ENCODE results near the gene TAF9.
"Not testable (repeated sequence)": the region's sequence is repeated elsewhere in the genome, so short reads cannot be mapped to it uniquely, and the experiment has no call there.

TAF9 gene, protein sequence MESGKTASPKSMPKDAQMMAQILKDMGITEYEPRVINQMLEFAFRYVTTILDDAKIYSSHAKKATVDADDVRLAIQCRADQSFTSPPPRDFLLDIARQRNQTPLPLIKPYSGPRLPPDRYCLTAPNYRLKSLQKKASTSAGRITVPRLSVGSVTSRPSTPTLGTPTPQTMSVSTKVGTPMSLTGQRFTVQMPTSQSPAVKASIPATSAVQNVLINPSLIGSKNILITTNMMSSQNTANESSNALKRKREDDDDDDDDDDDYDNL

DNA sequence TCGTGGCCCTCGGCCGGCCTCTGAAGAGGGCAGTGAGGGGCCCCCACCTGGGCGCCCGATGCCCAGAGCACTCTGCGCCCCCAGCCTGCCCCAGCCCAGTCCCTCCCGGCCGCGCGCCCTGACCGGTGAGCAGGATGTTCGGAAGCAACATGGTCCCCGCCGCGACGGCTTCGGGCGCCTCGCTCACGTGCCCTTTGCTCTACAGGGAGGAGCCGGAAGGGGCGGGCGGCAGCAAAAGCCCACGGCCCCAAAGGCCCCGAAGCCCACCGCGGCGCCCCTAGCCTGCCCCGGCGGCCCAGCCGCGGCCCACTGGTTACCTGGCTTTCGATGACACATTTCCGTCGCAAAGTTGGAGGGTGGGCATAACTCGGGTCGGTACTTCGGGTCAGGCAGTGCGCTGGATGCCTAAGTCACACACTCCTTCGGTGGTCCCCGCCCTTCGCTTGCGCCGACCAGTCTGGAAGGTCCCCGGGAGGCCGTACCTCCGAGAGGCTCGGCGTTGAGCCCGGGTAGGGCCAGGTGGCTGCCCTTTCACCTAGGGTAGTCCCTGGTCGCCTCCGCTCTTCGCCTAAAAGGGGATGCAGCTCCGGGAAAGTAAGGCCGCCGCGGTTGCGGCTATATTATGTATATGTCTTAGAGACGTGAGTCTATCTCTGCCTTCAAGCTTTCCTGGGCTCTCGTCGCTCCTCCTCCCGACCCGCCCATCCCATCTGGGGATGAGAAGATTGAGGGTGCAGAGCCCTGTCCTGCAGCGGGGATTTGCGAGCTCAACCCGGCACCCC lies at the start of gene TAF9, which contains the start of the genes AK6 and RAD17:
Gene TAF9, minus strand, starts transcription at position 181 of the 782 bp plus-strand sequence. CDS start 3,783 bp downstream, outside the sequence.
Gene AK6, minus strand, starts transcription at position 181 of the 782 bp plus-strand sequence. Its CDS starts 30 bp downstream, at position 151.
Gene RAD17, plus strand, starts transcription at position 479 of the 782 bp plus-strand sequence. CDS start 2,391 bp downstream, outside the sequence.
- H3K36me3 Mint-ChIP-seq = peaks cover 13% of the 10 kb centered on the region
- H3K27ac Mint-ChIP-seq = peak within 1 kb of the TSS; percentile 99
- no peaks in the 10 kb centered on the region for H3K9me3 Mint-ChIP-seq
- peak within 1 kb of the TSS; percentile 90 for H3K4me3 Mint-ChIP-seq
- no peaks in the 10 kb centered on the region for H3K27me3 Mint-ChIP-seq
- ATAC-seq (ENCODE audit: low read depth) = peak; percentile 88
- peak; percentile 93 to 98 for DNase-seq (ENCODE audit: low spot score in 2 of 2)
- peaks cover 18% of the 10 kb centered on the region for H3K4me1 Mint-ChIP-seq

DNA sequence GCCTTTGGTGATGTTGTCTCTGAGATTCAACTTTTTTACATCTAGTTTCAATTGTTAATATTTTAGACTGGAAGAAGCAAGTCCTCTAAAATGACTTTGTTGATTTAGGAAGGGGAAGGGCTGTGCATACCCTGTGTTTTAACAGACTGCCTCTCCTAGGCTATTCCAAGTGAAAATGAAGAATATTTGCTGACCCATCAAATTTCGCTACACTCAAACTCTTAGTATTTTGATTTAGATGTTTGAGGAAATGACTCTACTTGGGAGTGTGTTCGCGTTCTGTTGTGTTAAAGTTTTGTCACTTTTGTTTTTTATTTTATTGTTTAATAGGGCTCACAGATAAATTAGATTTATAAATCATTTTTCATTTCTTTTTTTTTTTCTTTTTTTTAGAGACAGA lies 49.2 kb upstream of the TAF9 start:
- H3K4me1 Mint-ChIP-seq = peaks cover 6% of the 10 kb centered on the region
- no peaks in the 10 kb centered on the region for H3K27me3 Mint-ChIP-seq
- H3K9me3 Mint-ChIP-seq = peaks cover 2% of the 10 kb centered on the region
- DNase-seq (ENCODE audit: low spot score in 2 of 2) (no peak), ATAC-seq (ENCODE audit: low read depth) (no peak)
- H3K4me3 Mint-ChIP-seq = no peak overlapping the region
- H3K36me3 Mint-ChIP-seq = peaks cover 12% of the 10 kb centered on the region
- H3K27ac Mint-ChIP-seq = no peak overlapping the region

DNA sequence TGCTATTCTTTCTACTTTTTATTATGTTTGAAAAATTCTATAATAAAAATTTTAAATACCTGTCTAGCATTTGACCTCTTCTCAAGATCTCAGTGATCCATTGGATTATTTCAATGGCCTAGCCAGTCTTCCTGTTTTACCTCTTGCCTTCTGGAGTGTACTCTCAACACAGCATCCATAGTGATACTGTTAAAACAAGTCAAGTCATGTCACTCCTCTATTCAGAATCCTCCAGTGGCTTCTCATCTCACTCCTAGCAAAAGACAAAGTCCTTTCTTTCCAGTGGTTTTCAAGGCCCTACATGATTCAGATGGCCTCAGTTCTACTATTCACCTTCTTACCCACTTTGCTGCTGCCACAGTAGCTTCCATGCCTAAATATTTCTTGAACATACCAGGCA lies 47.4 kb upstream of the TAF9 start:
- Mint-ChIP-seq H3K4me3 (no peak overlapping the region), H3K36me3 (peaks cover 7% of the 10 kb centered on the region), H3K27ac (no peak overlapping the region), H3K27me3 (no peaks in the 10 kb centered on the region), H3K4me1 (peaks cover 6% of the 10 kb centered on the region), H3K9me3 (no peaks in the 10 kb centered on the region)
- no peak for DNase-seq (ENCODE audit: low spot score in 2 of 2)
- ATAC-seq (ENCODE audit: low read depth) = no peak

DNA sequence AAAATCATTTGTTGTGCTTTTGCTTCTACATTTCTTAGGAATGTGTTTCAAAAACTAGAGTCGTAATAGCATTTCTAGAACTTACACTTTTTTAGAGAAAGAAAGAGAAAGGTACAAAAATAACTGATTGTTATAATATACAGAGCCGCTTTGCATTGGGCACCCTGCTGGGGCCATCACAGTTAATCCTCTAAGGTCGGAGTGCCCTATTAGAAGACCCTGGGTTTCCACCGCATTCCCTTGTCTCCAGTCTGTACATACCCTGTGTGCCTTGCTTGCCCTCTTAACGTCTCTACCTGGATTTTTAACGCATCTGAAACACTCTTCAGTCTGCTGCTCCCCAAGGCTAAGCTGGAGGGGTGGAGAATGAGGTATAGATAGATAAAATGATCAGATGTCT lies 46.9 kb upstream of the TAF9 start:
- Mint-ChIP-seq H3K27me3 (no peaks in the 10 kb centered on the region), H3K36me3 (peaks cover 12% of the 10 kb centered on the region), H3K27ac (no peak overlapping the region), H3K4me3 (peak overlapping the region; percentile 81), H3K4me1 (peaks cover 6% of the 10 kb centered on the region), H3K9me3 (no peaks in the 10 kb centered on the region)
- DNase-seq (ENCODE audit: low spot score in 2 of 2) (no peak), ATAC-seq (ENCODE audit: low read depth) (no peak)

DNA sequence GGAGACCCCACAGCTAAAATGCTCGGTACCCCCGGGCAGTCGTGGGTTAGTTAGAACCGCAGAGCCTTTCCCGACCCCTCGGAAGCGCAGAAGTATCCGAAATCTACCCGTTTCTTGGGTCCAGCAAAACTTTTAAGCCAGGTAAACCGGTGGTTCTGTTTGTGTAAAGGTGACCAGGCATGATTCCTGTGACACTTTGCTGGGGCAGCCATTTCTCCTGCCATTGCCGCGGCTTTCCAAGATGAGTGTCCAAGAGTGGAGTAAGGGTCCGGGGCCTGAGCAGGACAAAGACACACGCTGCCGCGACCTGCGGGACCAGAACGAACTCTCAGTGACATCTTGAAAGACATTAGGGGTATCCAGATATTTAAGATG lies 46.3 kb upstream of the TAF9 start:
- H3K9me3 Mint-ChIP-seq = no peaks in the 10 kb centered on the region
- peaks cover 12% of the 10 kb centered on the region for H3K36me3 Mint-ChIP-seq
- H3K27me3 Mint-ChIP-seq = no peaks in the 10 kb centered on the region
- H3K4me3 Mint-ChIP-seq = peak overlapping the region; percentile 81
- DNase-seq (ENCODE audit: low spot score in 2 of 2) (no peak), ATAC-seq (ENCODE audit: low read depth) (no peak)
- H3K27ac Mint-ChIP-seq = no peak overlapping the region
- peaks cover 6% of the 10 kb centered on the region for H3K4me1 Mint-ChIP-seq

DNA sequence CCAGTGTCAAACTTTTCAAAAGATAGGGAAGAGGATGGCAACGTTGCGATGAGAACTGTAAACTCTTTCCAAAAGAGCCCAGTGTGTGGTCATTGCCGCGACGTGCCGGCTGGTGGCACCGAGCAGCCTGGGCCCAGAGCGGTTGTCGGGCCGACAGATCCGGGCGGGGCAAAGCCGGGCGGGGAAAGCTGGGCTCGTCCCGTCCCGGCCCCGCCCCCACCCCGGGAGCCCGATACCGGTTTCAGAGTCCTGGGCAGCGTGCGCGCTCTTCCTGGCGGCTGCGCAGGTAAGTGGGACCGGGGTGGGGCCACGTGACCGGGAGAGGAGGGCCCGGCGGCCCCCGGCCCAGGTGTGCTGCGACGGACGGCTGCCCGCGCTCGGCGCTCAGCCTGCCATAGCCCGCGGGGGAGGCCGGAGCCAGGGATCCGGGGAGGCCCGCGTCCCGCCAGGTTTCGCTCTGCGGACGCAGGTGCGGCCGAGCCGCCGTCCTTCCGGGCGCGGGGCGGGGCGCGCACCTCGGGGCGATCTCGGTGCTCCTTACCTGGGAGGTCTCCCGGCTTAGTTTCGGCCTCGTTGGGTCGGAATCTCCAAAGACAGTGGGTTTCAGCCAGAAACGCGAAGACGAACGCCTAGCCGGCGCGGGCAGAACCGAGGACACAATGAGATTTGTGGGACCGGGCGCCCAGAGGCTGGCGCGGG lies 45.7 kb upstream of the TAF9 start, which contains the start of gene MARVELD2:
Gene MARVELD2, plus strand, starts transcription at position 232 of the 699 bp plus-strand sequence. CDS start 4,270 bp downstream, outside the sequence.
- Mint-ChIP-seq H3K27ac (peak within 1 kb of the TSS; percentile 76), H3K36me3 (peaks cover 13% of the 10 kb centered on the region), H3K9me3 (no peaks in the 10 kb centered on the region), H3K27me3 (no peaks in the 10 kb centered on the region), H3K4me1 (peaks cover 6% of the 10 kb centered on the region), H3K4me3 (peak within 1 kb of the TSS; percentile 81)
- DNase-seq (ENCODE audit: low spot score in 2 of 2) (peak; percentile 20 to 28), ATAC-seq (ENCODE audit: low read depth) (peak; percentile 91)

DNA sequence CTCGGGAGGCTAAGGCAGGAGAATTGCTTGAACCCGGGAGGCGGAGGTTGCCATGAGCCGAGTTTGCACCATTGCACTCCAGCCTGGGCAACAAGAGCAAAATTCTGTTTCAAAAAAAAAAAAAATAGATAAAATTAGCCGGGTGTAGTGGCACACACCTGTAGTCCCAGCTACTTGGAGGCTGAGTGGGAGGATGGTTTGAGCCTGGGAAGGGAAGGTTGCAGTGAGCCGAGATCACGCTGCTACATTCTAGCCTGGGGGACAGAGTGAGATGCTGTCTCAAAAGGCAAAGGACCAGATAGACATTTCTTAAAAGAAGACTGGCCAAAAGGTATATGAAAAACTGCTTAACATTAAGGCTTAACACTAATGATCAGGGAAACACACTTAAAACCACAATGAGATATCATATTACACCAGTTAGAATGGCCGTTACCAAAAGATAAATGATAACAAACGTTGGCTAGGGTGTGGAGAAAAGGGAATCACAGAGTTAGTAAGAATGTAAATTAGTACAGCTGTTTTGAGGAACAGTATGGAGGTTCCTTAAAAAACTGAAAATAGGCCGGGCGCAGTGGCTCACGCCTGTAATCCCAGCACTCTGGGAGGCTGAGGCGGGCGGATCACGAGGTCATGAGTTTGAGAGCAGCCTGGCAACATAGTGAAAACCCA lies 35.5 kb upstream of the TAF9 start:
- Mint-ChIP-seq H3K9me3 (no peaks in the 10 kb centered on the region), H3K27ac (no peak overlapping the region), H3K36me3 (peaks cover 41% of the 10 kb centered on the region), H3K4me1 (no peaks in the 10 kb centered on the region), H3K27me3 (no peaks in the 10 kb centered on the region), H3K4me3 (no peak overlapping the region)
- DNase-seq (ENCODE audit: low spot score in 2 of 2) = no peak
- no peak for ATAC-seq (ENCODE audit: low read depth)

DNA sequence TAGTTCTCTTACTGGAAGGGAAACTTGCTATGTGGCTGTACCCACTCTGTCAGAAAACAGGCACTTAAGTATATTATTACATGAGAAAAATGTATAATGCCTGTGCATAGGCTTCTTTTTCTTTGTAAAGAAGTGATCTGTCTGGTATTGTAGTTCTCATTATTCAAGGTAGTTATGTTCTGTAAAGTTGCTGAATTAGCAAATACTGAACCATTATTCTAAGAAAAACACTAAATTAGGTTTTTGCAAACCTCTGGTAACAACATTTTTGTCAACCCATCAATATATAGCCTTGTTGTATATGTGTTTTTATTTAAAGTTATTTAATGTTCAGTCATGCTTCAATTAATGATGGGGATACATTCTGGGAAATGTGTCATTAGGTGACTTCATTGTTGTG lies 9.1 kb upstream of the TAF9 start:
- no peak overlapping the region for H3K27ac Mint-ChIP-seq
- DNase-seq (ENCODE audit: low spot score in 2 of 2) (no peak), ATAC-seq (ENCODE audit: low read depth) (no peak)
- no peaks in the 10 kb centered on the region for H3K27me3 Mint-ChIP-seq
- no peaks in the 10 kb centered on the region for H3K9me3 Mint-ChIP-seq
- no peak overlapping the region for H3K4me3 Mint-ChIP-seq
- peaks cover 12% of the 10 kb centered on the region for H3K36me3 Mint-ChIP-seq
- H3K4me1 Mint-ChIP-seq = peaks cover 11% of the 10 kb centered on the region

DNA sequence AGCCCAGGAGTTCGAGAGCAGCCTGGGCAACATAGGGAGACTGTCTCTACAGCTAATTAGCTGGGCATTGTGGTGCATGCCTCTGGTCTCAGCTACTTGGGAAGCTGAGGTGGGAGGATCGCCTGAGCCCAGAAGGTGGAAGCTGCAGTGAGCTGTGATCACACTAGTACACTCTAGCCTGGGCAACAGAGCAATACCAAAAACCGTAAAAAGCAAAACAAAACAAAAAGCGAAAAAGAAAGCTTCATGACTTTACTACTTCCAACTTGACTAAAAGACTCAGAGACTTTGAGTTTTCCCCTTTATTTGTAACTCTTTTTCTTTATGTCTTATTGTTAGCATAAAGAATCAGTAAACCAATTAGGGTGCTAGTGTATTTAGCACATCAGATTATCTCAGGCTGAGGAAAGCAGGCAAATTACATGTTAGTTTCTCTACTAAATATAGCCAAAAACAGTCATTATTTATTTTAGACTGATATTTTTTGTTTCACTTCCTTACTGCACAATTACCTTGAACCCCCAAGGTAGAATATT lies 5.7 kb upstream of the TAF9 start:
- DNase-seq (ENCODE audit: low spot score in 2 of 2) = no peak
- peak; percentile 78 for ATAC-seq (ENCODE audit: low read depth)
- H3K4me1 Mint-ChIP-seq = peaks cover 14% of the 10 kb centered on the region
- H3K9me3 Mint-ChIP-seq = no peaks in the 10 kb centered on the region
- peak overlapping the region; percentile 87 for H3K27ac Mint-ChIP-seq
- H3K36me3 Mint-ChIP-seq = peaks cover 8% of the 10 kb centered on the region
- peak overlapping the region; percentile 78 for H3K4me3 Mint-ChIP-seq
- H3K27me3 Mint-ChIP-seq = no peaks in the 10 kb centered on the region

DNA sequence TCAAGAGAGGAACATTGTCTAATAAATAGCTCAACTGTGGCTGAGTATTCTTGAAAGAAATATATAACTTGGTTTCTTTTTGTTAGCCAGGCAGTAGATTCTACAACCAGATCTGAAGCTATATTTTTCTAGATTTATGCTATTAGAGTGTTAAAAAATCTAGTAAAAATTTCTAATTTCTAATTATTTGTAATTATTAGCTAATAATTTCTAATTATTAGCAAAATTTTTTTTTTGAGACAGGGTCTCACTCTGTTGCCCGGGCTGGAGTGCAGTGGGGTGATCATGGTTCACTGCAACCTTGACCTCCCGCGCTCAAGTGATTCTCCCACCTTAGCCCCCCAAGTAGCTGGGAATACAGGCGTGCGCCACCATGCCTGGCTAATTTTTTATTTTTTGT lies 3.1 kb upstream of the TAF9 start:
- Mint-ChIP-seq H3K27ac (no peak overlapping the region), H3K36me3 (peaks cover 8% of the 10 kb centered on the region), H3K4me3 (no peak overlapping the region), H3K27me3 (no peaks in the 10 kb centered on the region), H3K4me1 (peaks cover 24% of the 10 kb centered on the region), H3K9me3 (no peaks in the 10 kb centered on the region)
- ATAC-seq (ENCODE audit: low read depth) (no peak), DNase-seq (ENCODE audit: low spot score in 2 of 2) (no peak)

DNA sequence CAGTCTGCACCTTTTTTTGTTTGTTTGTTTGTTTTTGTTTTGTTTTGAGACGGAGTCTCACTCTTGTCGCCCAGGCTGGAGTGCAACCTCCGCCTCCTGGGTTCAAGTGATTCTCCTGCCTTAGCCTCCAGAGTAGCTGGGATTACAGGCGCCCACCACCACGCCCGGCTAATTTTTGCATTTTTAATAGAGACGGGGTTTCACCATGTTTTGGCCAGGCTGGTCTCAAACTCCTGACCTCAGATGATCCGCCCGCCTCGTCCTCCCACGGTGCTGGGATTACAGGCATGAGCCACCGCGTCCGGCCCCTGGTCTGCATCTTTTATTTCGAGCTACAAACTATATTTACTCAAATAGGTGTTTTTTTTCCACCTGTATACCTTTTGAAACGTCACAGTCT lies 1.0 kb upstream of the TAF9 start:
- not testable (repeated sequence) for DNase-seq (ENCODE audit: low spot score in 2 of 2); H3K36me3 Mint-ChIP-seq; ATAC-seq (ENCODE audit: low read depth); H3K27me3 Mint-ChIP-seq; H3K9me3 Mint-ChIP-seq
- Mint-ChIP-seq H3K4me1 (peaks cover 22% of the 10 kb centered on the region), H3K27ac (peak overlapping the region; percentile 99), H3K4me3 (peak overlapping the region; percentile 90)

DNA sequence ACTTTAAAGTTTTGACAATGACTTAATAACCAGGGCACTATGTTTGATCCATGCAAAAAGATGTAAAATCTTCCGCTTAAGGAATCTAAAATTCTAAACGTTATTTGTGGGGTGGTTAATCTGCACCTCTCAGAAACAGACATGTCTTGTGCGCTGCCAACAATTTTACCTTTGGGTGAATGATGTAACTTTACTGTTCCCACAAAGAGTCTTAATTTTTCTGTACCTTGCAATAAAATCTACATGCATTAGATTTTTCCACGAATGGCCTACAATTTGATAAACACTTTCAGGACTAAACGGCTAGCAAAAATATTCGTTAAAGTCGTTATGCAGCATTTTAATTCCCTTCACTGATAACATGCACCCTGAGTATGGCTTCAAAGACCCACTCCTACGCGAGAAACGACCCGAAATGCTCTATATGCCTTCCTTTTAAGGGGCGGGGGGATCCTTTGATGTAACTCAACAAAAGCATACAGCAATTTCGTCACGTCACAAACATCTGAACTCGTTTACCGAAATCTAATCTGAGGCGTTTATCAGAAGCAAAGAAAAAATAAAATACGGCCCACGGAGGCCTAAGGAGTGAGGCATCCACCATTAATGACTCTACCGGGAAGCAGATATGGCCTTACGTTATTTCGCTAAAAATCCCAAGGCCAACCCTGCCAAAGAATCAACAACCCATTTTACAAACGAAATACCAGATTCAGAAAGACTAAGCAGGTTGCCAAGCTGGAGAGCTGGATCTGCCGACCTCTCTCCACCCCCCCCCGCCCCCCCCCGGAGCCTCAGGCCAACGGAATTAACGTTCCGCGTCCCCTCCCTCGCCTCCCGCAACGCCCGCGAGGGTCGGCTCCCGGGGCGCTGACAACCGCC lies 621 bp downstream of the TAF9 start:
- H3K36me3 Mint-ChIP-seq = peaks cover 13% of the 10 kb centered on the region
- H3K27me3 Mint-ChIP-seq = no peaks in the 10 kb centered on the region
- H3K9me3 Mint-ChIP-seq = no peaks in the 10 kb centered on the region
- H3K4me3 Mint-ChIP-seq = peak overlapping the region; percentile 90
- peak overlapping the region; percentile 99 for H3K27ac Mint-ChIP-seq
- DNase-seq (ENCODE audit: low spot score in 2 of 2) (peak in 1 of 2 donors; percentile 3), ATAC-seq (ENCODE audit: low read depth) (peak; percentile 21)
- H3K4me1 Mint-ChIP-seq = peaks cover 18% of the 10 kb centered on the region
